A673 (cell line): ENCODE data around the gene KBTBD2. TPM values are rescaled to one million over a fixed set of nuclear protein-coding genes. Genes with fewer than 3 reads are reported as not detected.

Experiments
- BruUV-seq: library from RNA; stranded (reverse); fragments of 400-500 nt; replicated peaks from 2 replicates; lab custom pipeline; 2021; lab: Mats Ljungman, UMichigan
- CTCF ChIA-PET: fragments of 300-600 bp; sonication (Branson Sonifier 250); formaldehyde crosslinking; loops from one replicate; lab custom pipeline; 2022; ENCODE audit warnings: antibody characterized with exemption; lab: Charles Lee
- POLR2A ChIA-PET: fragments of 300-600 bp; sonication (Branson Sonifier 250); formaldehyde crosslinking; loops from one replicate; lab custom pipeline; 2022; ENCODE audit warnings: antibody characterized with exemption; ENCODE audit not compliant: low non-redundant PET; lab: Charles Lee
- DNase-seq: peaks from one replicate; pipeline ENCODE4 v3.0.0-alpha.2; 2015; ENCODE audit warnings: low spot score
- H3K27ac ChIP-seq: fragments of 200-600 bp; sonication (generic); 2 replicates; pipeline ENCODE4 v1.5.1; 2016; ENCODE audit warnings: mixed run types, low read depth, mild to moderate bottlenecking, mixed read lengths, antibody characterized with exemption, low read length; ENCODE audit not compliant: poor library complexity, severe bottlenecking
- H3K27me3 ChIP-seq: fragments of 200-600 bp; sonication (generic); replicated peaks from 2 replicates; pipeline ENCODE4 v1.6.1; 2017; ENCODE audit warnings: mixed run types, low read depth, mild to moderate bottlenecking, mixed read lengths, antibody characterized with exemption, low read length; ENCODE audit not compliant: insufficient read depth, poor library complexity
- H3K36me3 ChIP-seq: fragments of 200-600 bp; sonication (generic); 2 replicates; pipeline ENCODE4 v1.6.1; 2016; ENCODE audit warnings: mixed run types, mild to moderate bottlenecking, mixed read lengths, antibody characterized with exemption, low read length; ENCODE audit not compliant: insufficient read depth, poor library complexity, severe bottlenecking
- H3K4me1 ChIP-seq: fragments of 200-600 bp; sonication (generic); 2 replicates; pipeline ENCODE4 v1.6.1; 2017; ENCODE audit warnings: mixed run types, mild to moderate bottlenecking, mixed read lengths, antibody characterized with exemption, low read length; ENCODE audit not compliant: insufficient read depth, poor library complexity, severe bottlenecking
- H3K4me3 ChIP-seq: fragments of 200-600 bp; sonication (generic); 2 replicates; pipeline ENCODE4 v1.5.1; 2016; ENCODE audit warnings: low read depth, mixed run types, mild to moderate bottlenecking, mixed read lengths, low read length; ENCODE audit not compliant: poor library complexity, severe bottlenecking
- H3K9me3 ChIP-seq: fragments of 200-600 bp; sonication (generic); 2 replicates; pipeline ENCODE4 v1.6.1; 2016; ENCODE audit warnings: mixed run types, low read depth, mild to moderate bottlenecking, mixed read lengths, antibody characterized with exemption, low read length; ENCODE audit not compliant: poor library complexity, severe bottlenecking
- CTCF ChIP-seq: fragments of 300-800, 200-600 bp; sonication (generic); conservative IDR thresholded peaks from 2 replicates; pipeline ENCODE4 v1.5.1; 2017; ENCODE audit warnings: low read depth, mild to moderate bottlenecking, antibody characterized with exemption, low read length, moderate library complexity, mixed read lengths
- EZH2 ChIP-seq: fragments of 200-600 bp; sonication (generic); IDR thresholded peaks from 2 replicates; pipeline ENCODE4 v1.6.1; 2017; ENCODE audit warnings: borderline replicate concordance, low read depth, mild to moderate bottlenecking, mixed read lengths, antibody characterized with exemption, low read length; ENCODE audit not compliant: poor library complexity, severe bottlenecking
- intact Hi-C: fragments of 100-400 bp; cut with micrococcal nuclease; formaldehyde crosslinking; loops from one replicate; pipeline ENCODE4 v1.10.0; 2022; ENCODE audit not compliant: unreplicated experiment
- total RNA-seq: library from RNA; stranded (reverse); gene quantifications from 2 replicates; pipeline ENCODE4 v1.2.3, GENCODE V29; 2021

The KBTBD2 gene
- total RNA-seq, 1 experiment from 2014 or later, result 51.0 TPM

- H3K9me3 ChIP-seq, result no peaks in the 10 kb centered on the region
- DNase-seq, result peak; percentile 99
- peaks cover 33% of the 10 kb centered on the region for H3K4me1 ChIP-seq
- intact Hi-C loops, result loop anchor here (1.0 to 5.0 kb wide), 3 partner anchors 13 to 170 kb away; partner anchors contain the start of gene NT5C3A
- ChIA-PET POLR2A (interaction anchor here (0.6 kb wide), 1 partner anchor 50 kb away, joined by 5 read pairs; no protein-coding TSS in a partner anchor), CTCF (interaction anchor here (0.7 to 0.8 kb wide), 2 partner anchors 26 to 45 kb away, joined by 3 to 12 read pairs; no protein-coding TSS in a partner anchor)
- peak overlapping the region; percentile 95 for H3K27ac ChIP-seq
- H3K4me3 ChIP-seq, result peak overlapping the region; percentile 81
- BruUV-seq, result no TSS peak
- no peaks in the 10 kb centered on the region for H3K27me3 ChIP-seq
- TF ChIP-seq EZH2 (no peak), CTCF (no peak)
- H3K36me3 ChIP-seq, result no peaks in the 10 kb centered on the region
Observed at GRCh38 chr7:32891800-32892520, 400 bp upstream of the KBTBD2 start.

GRCh38 chr7:32890793-32891042, 842 bp downstream of the KBTBD2 start:
- no peak for DNase-seq
- peak overlapping the region; percentile 81 for H3K4me3 ChIP-seq
- no peaks in the 10 kb centered on the region for H3K36me3 ChIP-seq
- no TSS peak for BruUV-seq
- H3K27ac ChIP-seq, result peak overlapping the region; percentile 92
- intact Hi-C loops, result loop anchor here (5.0 kb wide), 2 partner anchors 52 to 172 kb away; partner anchors contain the start of gene NT5C3A
- no peaks in the 10 kb centered on the region for H3K9me3 ChIP-seq
- TF ChIP-seq EZH2 (no peak), CTCF (no peak)
- POLR2A ChIA-PET, result no interaction called here
- no peaks in the 10 kb centered on the region for H3K27me3 ChIP-seq
- H3K4me1 ChIP-seq, result peaks cover 38% of the 10 kb centered on the region
- CTCF ChIA-PET, result interaction anchor here (0.6 kb wide), 2 partner anchors 44 to 48 kb away, joined by 3 to 4 read pairs; no protein-coding TSS in a partner anchor

- Histone ChIP-seq H3K4me3 (peak overlapping the region; percentile 81), H3K4me1 (peaks cover 38% of the 10 kb centered on the region), H3K36me3 (no peaks in the 10 kb centered on the region), H3K9me3 (no peaks in the 10 kb centered on the region), H3K27ac (peak overlapping the region; percentile 92), H3K27me3 (no peaks in the 10 kb centered on the region)
- TSS peak; percentile 42 for BruUV-seq
- DNase-seq, result peak; percentile 70
- intact Hi-C loops, result loop anchor here (5.0 kb wide), 2 partner anchors 52 to 172 kb away; partner anchors contain the start of gene NT5C3A
- TF ChIP-seq CTCF, result no peak
- POLR2A ChIA-PET, result no interaction called here
- CTCF ChIA-PET, result interaction anchor here (0.6 kb wide), 1 partner anchor 48 kb away, joined by 4 read pairs; no protein-coding TSS in a partner anchor
Observed at GRCh38 chr7:32890010-32890792, 1.4 kb downstream of the KBTBD2 start.
